Kasumi-1 (cell line): ENCODE measurements around the gene ZNF521.

Source experiments
- DNase-seq, 2 experiments: peaks; one replicate each; lab custom pipeline; 2025; lab: John Stamatoyannopoulos, UW

Gene ZNF521

GRCh38 chr18:25335676-25336075 lies 16.3 kb downstream of the ZNF521 start:
- no peak for DNase-seq

DNA sequence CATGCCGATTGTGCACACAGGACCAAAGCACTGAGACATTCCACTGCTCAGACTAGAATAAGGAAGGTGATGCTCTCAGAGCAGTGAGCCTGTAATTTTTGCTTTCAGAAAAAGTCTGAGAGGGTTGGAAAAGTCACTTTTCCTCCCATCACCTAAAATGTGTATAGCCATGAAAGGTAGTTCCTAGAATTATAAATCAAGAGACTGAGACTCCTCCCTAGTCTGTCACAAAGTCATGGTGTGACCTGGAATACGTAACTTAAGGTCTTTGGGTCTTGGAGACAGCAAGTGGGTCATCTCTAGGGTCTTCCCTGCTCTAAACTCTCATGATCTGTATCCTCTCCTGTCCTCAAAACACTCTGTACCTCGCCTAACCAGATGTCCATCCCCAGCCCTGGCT lies 16.9 kb downstream of the ZNF521 start:
- DNase-seq: no peak

DNA sequence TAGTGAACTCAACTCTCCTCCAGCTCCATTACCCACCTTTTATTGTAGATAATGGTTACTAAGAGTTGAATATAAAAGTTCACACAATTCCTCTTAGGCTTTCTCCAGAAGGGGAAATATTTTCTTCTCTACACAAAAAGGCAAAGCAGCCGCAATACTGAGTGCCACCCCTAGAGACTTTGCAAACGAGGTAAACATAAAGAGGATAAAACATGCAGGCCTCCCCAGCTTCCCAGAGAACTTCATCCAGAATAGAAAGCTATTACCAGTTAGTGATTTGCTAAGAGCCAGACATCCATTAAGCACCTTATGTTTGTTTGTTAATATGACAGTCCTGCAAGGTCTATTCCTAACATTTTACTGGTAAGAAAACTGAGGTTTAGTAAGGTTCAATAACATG lies 17.4 kb downstream of the ZNF521 start:
- no peak for DNase-seq

- no peak for DNase-seq
Observed at GRCh38 chr18:25332002-25332401, 20.0 kb downstream of the ZNF521 start.

DNA sequence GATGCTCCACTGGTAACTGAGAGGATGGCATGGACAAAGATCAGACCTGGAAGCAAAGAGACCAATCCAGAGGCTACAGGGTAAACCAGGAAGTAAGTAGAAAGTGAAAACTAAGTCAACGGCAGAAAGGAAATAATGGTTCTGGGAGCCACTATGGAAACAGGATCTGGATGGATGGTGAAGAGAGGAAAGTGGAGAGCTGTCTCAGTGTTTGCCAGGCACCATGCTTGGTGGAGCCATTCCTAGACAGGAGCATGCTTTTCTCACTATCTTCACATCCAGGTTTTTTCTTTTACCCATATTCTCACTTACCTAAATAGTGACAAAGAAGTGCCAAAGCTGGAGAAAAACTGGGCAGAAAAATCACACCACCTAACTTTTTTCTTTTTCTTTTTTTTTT lies 22.2 kb downstream of the ZNF521 start:
- DNase-seq: no peak

DNA sequence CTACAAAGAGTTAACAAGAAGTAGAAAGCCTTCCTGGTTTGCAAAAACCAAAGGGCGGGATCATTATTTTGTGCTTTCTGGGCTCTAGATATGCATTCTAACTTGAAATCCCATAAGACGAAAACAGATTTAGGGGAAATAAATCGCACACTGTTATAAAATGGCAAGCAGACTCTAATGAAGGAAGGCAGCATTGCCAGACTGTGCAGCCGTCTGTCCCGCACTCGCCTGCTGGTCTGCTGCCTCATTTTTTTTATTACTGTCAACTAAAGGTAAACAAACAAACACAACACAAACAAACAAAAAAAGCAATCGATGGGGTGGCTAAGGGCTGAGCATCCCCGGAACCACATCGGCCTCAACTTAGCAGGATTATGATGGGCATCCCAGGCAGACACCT lies 24.4 kb downstream of the ZNF521 start:
- DNase-seq: no peak

DNA sequence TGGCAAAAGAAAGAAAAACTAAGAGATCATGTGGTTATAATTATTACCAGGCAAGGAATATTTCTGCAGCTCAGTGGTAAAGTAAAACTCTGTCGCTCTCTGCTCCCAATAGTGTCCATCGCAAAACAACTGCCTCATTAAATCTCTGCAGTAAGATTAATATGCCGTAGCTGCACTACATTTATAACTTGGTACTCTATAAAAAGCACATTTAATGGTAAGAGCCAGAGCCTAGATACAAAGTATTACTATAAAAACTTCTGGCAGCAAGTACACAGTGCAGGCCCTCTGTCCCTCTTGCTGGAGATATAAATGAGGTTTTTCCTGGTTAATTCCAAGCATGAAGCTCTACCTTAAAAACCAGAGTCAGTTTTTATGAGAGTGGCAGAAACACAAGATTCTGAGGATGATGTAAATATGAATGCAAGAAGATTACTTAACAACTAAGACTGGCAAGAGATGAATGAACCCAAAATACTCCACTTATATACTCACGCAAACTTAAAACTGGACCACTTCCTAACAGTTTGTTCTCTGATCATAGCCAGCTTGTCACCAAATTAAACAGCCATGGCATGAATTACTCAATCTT lies 25.5 kb downstream of the ZNF521 start:
- DNase-seq: no peak

DNA sequence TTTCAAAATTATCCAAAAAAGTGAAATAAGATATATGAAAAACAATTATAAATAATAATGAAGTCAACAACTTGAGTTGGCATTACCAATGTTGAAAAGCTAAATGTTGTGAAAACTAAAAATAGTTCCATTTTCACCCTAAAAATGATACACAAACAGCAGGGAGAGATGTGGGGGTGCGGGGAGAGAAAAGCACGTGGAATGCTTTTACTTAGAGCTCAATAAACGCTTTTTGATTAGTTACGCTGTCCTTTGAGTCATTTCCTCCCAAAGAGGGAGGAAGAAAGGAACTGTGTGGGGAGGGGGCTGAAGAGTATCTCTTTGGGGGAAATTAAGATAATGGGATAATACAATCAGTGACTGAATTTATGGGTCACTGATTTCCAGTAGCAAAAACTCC lies 29.2 kb downstream of the ZNF521 start:
- no peak for DNase-seq

DNA sequence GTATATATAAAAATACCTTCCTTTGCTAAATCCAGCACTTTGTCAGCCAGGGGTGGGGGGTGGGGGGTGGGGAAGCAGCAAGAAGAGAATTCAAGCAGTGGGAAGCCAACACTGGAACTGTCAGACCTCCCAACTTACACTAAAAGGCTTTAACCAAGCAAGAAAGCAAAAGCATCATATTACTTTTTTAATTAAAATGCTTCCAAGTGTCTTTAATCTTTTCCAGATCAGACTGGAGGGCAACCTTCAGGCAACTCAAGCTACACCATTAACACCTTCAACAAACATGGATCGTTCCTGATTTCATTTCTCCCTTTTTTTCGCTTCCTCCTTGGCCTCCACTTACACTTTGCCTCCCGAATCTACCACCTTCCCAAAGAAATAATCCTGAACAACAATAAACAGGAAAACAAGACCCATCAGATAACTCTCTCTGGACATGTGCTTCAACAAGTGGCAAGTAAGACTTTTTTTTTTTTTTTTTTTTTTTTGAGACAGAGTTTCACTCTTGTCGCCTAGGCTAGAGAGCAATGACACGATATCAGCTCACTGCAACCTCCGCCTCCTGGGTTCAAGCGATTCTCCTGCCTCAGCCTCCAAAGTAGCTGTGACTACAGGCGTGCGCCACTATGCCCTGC lies 35.5 kb downstream of the ZNF521 start:
- no peak for DNase-seq

DNA sequence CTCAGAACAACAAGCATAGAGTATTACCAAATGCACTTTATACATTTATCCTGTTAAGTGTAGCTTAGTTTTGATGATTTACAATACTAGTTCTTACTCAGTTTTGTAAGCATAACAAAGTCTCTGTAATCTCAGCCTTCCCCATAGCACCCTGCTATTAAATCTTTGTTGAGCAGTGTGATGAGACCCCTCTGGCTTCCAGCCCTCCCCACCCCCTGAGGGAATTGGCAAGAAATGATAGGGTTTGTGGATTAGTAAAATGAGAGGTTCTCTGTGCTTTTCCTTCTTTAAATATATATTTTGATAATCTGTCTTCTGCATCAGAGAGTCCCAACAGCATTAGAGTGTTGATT lies 37.2 kb downstream of the ZNF521 start:
- no peak for DNase-seq

DNA sequence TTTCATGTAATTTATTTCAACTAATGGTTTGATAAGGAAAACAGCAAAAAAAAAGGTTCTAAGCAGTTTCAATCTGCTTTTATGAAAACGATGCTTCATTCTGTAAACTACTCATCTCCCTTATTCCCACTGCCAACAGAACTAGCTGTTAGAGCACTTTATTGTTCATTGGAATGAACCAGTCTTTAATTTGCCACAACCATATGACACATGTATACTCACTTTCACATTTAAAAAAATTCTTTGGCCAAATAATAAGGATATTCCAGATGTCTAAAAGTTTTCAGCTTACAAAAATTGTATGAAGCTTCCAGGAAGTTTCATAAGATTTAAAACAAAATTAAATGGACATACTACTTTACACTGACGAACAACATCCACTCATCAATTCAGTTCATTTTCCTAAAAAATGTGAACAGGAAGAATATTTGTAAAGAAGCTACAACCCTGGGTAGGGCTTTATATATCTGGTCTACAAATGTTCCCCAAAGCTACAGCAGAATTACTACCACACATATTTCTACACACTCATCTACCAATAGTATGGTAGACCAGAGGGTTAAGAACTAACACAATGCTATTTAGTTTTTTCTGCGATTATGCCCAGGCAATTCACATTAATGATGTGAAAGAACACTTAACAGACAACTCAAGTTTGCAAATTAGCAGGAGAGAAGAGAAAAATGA lies 37.7 kb downstream of the ZNF521 start:
- no peak for DNase-seq

- no peak for DNase-seq
Observed at GRCh38 chr18:25313268-25313667, 38.7 kb downstream of the ZNF521 start.

- DNase-seq: peak; percentile 28 to 29
Observed at GRCh38 chr18:25310045-25310444, 41.9 kb downstream of the ZNF521 start.

DNA sequence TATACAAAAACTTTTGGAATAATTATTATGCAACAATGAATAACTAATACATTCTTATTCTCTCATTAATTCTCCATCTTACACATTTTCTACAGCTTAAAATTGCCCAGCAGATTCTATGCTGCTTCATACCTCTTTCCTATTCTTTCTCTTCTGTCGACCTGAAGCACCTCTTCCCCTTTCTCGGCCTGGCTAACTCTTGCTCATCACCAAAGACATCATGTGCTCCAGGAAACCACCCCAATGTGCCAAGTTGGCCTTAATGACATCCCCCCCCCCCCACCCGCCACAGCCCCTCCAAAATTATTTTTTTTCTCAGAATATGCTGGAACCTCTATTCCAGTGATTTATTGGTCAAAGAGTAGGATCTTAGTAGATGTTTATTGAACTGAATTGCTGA lies 43.6 kb downstream of the ZNF521 start:
- no peak for DNase-seq

- DNase-seq: no peak
Observed at GRCh38 chr18:25307192-25307591, 44.8 kb downstream of the ZNF521 start.

DNA sequence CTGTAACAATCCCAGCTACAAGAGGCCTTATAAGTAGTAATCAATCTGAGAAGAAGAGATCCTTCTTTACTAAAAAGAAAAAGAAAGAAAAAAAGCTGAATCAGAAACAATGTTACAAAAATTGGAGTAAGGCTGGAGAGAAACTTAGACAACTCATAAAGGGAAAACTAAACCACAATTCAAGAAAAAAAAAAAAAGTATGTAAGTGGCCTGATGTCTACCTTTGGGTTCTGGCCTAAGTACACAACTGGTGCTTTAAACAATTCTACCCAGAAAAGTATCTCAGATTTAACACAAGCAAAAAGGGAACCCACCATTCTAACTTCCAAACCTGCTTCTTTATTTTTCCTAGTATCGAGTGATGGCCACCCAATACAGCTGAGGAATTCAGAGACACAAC lies 45.3 kb downstream of the ZNF521 start:
- DNase-seq: no peak

DNA sequence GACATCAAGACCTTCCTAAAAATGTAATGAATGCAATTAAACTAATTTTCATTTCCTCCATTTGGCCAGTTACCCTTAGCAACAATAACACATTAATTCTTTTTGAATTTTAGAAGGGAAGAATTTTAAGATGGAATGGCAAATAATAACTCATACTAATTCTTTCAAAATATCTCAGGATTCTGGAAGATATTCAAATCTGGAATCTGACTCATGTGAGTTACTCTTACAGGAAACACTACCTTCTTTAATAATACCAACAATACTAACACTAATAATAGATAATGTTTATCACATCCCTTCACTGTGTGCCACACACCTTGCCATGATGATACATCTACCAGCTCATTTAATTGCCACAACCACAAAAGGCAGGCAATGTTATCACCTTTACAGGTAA lies 46.4 kb downstream of the ZNF521 start:
- no peak for DNase-seq

- DNase-seq: no peak
Observed at GRCh38 chr18:25300492-25300891, 51.5 kb downstream of the ZNF521 start.

GRCh38 chr18:25299426-25300300 lies 52.3 kb downstream of the ZNF521 start:
- no peak for DNase-seq

DNA sequence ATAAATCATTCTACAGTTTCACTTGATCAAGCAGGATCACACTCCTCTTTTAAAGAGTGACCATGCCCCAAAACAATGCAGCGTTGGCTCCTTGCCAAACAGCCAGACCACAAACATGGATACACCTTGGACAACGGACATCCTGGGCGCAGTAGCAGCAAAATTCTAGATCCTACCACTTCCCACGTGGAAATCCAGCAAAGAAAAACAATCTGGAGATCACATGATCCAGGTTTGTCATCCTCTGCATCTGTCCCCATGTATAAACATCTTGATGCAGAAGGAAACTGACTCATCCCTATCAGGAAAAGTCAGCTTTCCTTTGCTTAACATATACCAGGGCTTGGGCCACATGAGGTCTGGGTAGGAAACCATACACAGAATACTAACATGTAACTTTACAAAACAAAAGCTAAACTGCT lies 53.1 kb downstream of the ZNF521 start:
- peak; percentile 53 to 58 for DNase-seq

- DNase-seq: no peak
Observed at GRCh38 chr18:25295624-25296138, 56.3 kb downstream of the ZNF521 start.

GRCh38 chr18:25291150-25291549 lies 60.8 kb downstream of the ZNF521 start:
- DNase-seq: no peak
